Mucosa of descending colon (tissue), 3 donors: ENCODE measurements around the gene DUSP7. TPM values are rescaled to one million over a fixed set of nuclear protein-coding genes. Genes with fewer than 3 reads are reported as not detected.
A peak's percentile ranks its signal among the peaks of the same experiment; 100 is the strongest.
"Not testable (repeated sequence)": the region's sequence is repeated elsewhere in the genome, so short reads cannot be mapped to it uniquely, and the experiment has no call there.

Experiments used
- ATAC-seq: fragments of 200-7000 bp; cut with Tn5 transposase; one replicate; pipeline ENCODE4 v1.9.1; 2020; ENCODE audit warnings: mild to moderate bottlenecking, moderate library complexity
- DNase-seq, 3 donors: peaks; one replicate each; pipeline ENCODE4 v3.0.0-alpha.2; 2020
- H3K36me3 ChIP-seq: fragments of 200-600 bp; one replicate; pipeline ENCODE4 v1.8.0; 2021; ENCODE audit warnings: low read depth, mild to moderate bottlenecking
- H3K4me1 ChIP-seq: fragments of 200-600 bp; one replicate; pipeline ENCODE4 v1.8.0; 2021; ENCODE audit warnings: low read depth, mild to moderate bottlenecking
- H3K4me3 ChIP-seq: fragments of 200-600 bp; one replicate; pipeline ENCODE4 v1.8.0; 2021; ENCODE audit warnings: mild to moderate bottlenecking
- H3K9me3 ChIP-seq: fragments of 200-600 bp; one replicate; pipeline ENCODE4 v1.8.0; 2021; ENCODE audit warnings: mild to moderate bottlenecking
- CTCF ChIP-seq: fragments of 200-600 bp; IDR thresholded peaks from one replicate; pipeline ENCODE4 v1.8.0; 2022; ENCODE audit warnings: antibody characterized with exemption, mild to moderate bottlenecking
- intact Hi-C, 2 donors: fragments of 100-400 bp; cut with DNase I in 1 of 2; cut with micrococcal nuclease in 1 of 2; formaldehyde crosslinking; loops; one replicate each; pipeline versions ENCODE4 v1.11.0 to v1.11.1; 2022; cut with DNase I, micrococcal nuclease
- total RNA-seq, 3 donors: library from RNA; stranded (reverse); fragmentation: NEBNext Ultra II Directional in 2 of 3; extraction: Animal tissue kit (Norgen Biotek cat#: 25700) in 2 of 3; gene quantifications; one replicate each; pipeline versions ENCODE4 v1.2.1 to v1.2.4, GENCODE V29; 2021 to 2023
- donor health status: DM: no; HTN: no; CAD: no; lungs with moderate emphysema.
- donor health status: DM: no; HTN: no; CAD: no.
- donor health status: DM: no; HTN: yes; CAD: no.

Gene DUSP7
- total RNA-seq, 3 donors from 2014 or later: 6.9 to 12.3 (median 8.0) TPM

- no peak for ATAC-seq
- H3K9me3 ChIP-seq: no peaks in the 10 kb centered on the region
- intact Hi-C loops: no loop called here
- H3K4me1 ChIP-seq: peaks cover 5% of the 10 kb centered on the region
- TF ChIP-seq CTCF: no peak
- no peak for DNase-seq
- H3K4me3 ChIP-seq: no peak overlapping the region
- H3K36me3 ChIP-seq: no peaks in the 10 kb centered on the region
Observed at GRCh38 chr3:52046902-52047239, 9.5 kb downstream of the DUSP7 start.

DNA sequence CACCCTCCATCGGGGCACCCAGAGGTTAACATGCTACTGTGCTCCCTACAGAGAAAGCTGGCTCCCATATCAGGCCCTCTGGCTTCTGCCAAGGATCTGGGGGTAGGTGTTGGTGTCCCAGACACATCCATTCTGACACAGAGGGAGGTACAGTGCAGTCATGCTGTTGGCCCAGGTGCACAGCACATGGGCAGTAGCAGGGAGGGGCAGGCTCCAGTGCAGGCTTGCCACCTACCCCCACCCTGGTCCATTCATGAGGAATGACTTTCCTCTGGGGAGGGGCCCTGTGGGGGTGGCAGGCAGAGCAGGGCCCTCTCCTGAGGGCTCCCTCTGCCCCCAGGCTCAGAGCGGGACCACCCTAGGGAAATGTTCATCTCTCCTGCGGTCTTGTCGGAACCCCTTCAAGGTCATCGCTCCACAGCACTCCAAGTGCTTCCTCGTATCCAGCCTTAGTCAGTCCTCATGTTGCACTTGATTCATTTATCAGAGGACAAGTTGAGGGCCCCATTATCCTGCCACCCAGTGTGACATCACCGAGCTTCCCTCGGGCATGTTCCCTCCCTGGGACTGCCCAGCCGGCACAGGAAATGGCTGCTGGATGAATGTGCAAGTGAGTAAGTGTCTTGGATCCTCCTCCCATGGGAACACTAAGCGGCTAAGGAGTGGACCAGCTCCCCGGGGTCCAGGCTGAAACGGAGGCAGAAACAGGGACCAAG is 10.0 kb downstream of the DUSP7 start:
- Histone ChIP-seq H3K4me1 (no peaks in the 10 kb centered on the region), H3K36me3 (no peaks in the 10 kb centered on the region), H3K9me3 (no peaks in the 10 kb centered on the region), H3K4me3 (no peak overlapping the region)
- TF ChIP-seq CTCF: no peak
- intact Hi-C loops: no loop called here
- DNase-seq (no peak), ATAC-seq (peak; percentile 30)

DNA sequence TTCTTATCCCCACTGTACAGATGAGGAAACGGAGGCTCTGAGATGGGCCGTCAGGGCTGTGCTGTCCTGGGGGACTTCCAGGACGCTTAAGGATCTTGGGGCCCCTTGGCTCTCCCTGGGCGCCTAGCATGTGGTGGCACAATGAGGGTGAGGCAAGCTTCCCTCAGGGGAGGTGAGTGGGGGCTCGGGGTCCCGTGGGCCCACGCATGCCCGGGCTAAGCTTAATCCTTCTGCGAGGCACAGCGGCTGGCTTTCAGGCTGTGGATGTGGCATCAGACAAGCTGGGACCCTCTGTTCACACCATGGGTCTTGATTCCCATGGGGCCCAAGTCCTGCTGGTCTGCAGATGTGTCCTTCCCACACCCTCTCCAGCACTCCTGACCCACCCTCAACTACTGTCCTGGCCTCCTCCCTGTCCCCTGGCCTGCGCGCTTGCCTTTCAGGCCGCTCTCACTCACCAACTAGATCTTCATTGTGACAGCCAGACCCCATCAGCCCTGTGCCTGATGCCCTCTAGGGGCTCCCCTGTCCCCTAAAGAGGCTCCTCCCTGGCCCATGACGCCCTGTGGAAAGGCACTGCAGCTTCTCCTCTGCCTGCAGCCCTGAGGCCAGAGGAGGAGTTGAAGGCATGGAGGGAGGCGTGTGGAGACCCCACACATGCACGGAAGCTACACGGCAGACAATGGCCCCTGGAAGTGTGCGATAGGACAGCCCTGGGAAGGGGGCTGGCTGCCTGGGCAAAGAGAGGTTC is 11.3 kb downstream of the DUSP7 start:
- H3K4me1 ChIP-seq: no peaks in the 10 kb centered on the region
- no peaks in the 10 kb centered on the region for H3K9me3 ChIP-seq
- intact Hi-C loops: no loop called here
- ATAC-seq (no peak), DNase-seq (no peak)
- no peak overlapping the region for H3K4me3 ChIP-seq
- H3K36me3 ChIP-seq: no peaks in the 10 kb centered on the region
- TF ChIP-seq CTCF: no peak

GRCh38 chr3:52043750-52044149 is 12.6 kb downstream of the DUSP7 start:
- TF ChIP-seq CTCF: no peak
- DNase-seq (no peak), ATAC-seq (no peak)
- intact Hi-C loops: no loop called here
- Histone ChIP-seq H3K9me3 (no peaks in the 10 kb centered on the region), H3K4me3 (no peak overlapping the region), H3K4me1 (no peaks in the 10 kb centered on the region), H3K36me3 (no peaks in the 10 kb centered on the region)

GRCh38 chr3:52043039-52043438 is 13.3 kb downstream of the DUSP7 start:
- ATAC-seq, H3K9me3 ChIP-seq, H3K4me3 ChIP-seq, DNase-seq, H3K36me3 ChIP-seq, intact Hi-C loops, H3K4me1 ChIP-seq: not testable (repeated sequence)

- no peak overlapping the region for H3K4me3 ChIP-seq
- H3K4me1 ChIP-seq: no peaks in the 10 kb centered on the region
- no peaks in the 10 kb centered on the region for H3K36me3 ChIP-seq
- peak; percentile 5 for ATAC-seq
- H3K9me3 ChIP-seq: no peaks in the 10 kb centered on the region
- no peak for DNase-seq
- no peak for TF ChIP-seq CTCF
- intact Hi-C loops: no loop called here
Observed at GRCh38 chr3:52041118-52041731, 15.1 kb downstream of the DUSP7 start.
